ENCODE results near the gene METAP1.
"Not testable (repeated sequence)": the region's sequence is repeated elsewhere in the genome, so short reads cannot be mapped to it uniquely, and the experiment has no call there.

METAP1 gene

DNA sequence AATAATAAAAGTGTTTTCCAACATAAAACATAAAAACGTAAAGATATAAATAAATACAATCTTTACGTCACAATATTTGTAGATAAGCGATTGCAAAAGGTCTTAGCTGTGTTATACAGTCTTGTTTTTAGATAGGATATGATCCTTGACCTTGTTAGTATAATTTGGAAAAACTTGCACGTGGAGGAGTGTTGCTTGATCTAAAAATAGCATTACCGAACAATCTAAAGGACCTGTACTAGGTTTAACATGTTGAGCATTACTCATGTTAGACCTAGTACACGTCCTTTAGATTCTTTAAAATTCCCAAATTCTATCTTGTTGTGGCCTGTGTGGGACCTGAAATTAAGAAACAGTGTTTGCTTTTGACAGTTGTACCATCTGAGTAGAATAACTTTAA lies 1.6 kb downstream of the METAP1 start:
- no peak for DNase-seq

DNA sequence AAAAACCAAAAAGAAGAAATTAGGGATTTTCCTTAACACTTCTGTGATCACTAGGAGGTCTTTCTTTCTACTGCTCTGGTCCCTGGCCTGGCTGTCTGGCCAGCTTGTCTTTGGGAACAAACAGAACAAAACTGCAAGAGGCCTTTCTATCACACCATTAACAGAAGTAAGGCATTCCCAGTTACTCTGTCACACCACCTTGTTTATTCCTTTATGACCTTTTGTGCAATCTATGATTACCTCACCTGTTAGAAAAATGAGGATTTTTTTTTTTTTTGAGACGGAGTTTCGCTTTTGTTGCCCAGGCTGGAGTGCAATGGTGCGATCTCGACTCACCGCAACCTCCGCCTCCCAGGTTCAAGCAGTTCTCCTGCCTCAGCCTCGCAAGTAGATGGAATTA lies 3.0 kb downstream of the METAP1 start:
- no peak for DNase-seq

DNA sequence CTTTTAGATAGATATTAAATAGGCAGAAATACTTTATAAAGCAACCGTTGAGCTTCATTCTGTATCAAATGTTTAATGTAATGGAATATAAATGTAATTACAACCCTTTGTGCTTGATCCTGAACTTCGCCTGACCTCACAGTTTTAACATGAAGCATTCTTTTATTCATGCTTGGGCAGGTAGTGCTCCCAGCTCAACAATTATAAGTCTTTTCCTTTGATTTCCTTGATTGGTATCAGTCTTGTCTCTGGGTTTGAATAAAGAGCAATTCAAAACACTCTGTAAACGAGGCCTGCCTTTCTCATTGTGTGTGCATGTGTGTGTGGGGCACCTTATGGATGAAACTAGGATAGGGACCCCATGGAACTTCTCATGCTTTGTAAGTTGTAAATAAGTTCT lies 6.8 kb downstream of the METAP1 start:
- no peak for DNase-seq

DNA sequence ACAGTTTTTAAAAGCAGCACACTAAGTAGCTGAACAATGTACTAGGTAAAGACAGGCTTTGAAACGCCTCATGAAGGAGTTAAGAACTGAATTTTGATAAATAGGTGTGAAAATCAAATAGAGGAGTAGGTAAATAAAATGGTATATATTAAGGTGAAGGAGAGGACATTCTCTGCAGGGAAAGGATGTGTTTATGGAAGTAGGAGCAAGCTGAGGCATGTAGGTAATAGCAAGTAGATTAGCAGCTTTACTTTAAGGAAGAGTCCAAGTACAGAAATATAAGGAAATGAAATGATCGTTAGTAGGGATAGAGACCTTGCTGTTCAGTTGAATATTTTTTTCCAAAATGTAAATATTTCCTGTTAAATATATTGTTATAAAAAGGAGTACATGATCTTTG lies 12.5 kb downstream of the METAP1 start:
- DNase-seq = no peak

DNA sequence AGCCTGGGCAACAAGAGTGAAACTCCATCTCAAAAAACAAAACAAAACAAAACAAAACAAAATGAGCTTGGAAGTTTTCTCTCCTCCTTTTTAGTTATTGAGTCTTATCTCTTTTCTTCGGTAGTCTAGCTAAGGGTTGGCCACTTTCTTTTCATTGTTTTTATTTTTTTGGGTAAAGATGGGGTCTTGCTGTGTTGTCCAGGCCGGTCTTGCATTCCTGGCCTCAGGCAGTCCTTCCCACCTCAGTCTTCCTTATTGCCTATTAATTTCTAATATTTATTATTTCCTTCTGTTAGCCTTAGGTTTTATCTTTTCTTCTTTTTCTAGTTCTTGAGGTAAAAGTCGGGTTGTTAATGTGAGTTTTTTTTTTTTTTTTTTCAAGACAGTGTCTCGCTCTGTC lies 16.4 kb downstream of the METAP1 start:
- no peak for DNase-seq

DNA sequence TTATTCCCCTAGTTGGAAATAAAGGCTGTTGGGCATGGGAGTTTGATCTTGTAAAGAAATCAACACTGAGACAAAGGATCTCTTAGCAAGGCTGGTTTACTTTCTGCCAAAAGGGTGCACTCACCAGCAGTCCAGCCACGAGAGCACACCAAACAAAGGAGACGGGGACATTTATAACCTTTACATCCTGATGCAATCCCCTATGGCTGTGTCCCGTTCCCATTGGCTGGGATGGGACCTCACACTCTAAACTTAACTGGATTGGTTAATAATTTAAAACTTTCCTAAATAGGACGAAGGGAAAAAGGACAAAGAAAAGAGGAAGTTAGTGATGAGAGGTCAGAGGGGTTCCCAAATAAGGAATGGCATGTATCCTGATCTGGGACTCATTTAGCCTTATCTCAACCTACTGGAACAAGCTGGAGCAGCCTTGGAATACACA lies 17.9 kb downstream of the METAP1 start:
- no peak for DNase-seq

DNA sequence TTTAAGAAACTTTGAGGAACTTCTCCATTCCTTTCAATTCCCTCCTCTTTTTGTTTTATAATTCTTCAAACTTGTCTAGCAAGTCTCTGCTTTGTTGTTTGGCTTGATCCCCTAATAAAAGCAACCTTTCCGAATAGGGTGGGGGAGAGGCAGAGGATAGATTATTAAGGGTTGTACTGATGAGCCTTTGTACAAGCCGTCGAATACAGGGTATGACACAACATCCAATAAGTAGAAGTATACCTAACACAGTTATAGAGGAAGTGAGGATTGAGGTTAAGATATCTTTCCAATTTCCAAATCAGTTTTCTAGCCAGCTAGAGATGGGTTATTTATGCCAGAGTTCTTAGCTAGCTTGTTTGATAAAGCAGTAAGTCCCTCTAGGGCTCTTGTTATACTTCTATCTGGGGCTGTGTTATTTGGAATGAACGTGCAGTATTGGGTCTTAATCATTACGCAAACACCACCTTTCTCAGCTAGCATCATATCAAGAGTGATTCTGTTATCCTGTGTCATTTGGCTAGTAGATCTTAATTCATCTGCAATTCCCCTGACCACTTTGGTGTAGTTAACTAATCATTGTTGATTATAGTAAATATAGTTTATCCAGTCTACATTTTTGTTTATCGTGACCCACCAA lies 18.5 kb downstream of the METAP1 start:
- no peak for DNase-seq

DNA sequence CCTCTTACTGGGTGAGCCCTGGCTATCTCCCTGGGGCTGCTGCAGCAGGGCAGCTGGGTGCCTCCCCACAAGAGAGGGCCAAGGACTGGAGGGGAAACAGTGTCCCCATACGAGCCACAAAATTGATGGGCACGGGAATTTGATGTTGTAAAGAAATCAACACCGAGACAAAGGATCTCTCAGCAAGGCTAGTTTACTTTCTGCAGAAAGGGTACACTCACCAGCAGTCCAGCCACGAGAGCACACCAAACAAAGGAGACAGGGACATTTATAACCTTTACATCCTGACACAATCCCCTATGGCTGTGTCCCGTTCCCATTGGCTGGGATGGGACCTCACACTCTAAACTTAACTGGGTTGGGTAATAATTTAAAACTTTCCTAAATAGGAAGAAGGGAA lies 25.9 kb downstream of the METAP1 start:
- DNase-seq = no peak

DNA sequence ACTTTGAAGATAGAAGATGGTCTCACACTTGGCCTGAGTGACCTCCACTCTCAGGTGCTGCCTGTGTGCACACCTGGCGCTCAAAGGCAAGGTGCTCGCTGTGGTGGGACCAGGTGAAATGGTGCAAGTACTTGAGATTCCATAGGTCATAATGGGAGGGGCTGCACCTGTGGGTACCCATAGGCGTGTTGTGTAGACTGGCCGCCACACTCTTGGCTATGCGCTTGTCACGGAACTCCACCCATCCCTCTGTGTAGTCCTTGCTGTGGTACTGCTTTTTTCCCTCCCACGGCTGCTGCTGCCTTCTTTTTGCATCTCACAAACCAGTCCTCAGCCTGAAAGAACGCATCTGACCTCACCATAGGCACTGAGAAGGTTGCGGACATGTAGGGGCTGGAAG lies 27.0 kb downstream of the METAP1 start:
- DNase-seq = no peak

DNA sequence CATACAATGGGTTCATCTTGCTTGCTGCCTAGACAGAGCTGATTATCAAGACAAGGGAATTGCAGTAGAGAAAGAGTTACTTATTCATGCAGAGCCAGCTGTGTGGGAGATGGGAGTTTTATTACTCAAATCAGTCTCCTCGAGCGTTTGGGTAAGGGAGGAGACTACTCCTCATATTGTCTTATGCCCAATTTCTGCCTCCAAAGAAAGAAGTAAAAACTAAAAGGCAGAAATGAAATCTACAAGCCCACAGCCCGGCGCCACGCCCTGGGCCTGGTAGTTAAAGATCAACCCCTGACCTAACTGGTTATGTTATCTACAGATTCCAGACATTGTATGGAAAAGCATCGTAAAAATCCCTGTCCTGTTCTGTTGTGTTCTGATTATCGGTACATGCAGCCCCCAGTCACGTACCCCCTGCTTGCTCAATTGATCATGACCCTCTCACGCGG lies 28.3 kb downstream of the METAP1 start:
- not testable (repeated sequence) for DNase-seq

DNA sequence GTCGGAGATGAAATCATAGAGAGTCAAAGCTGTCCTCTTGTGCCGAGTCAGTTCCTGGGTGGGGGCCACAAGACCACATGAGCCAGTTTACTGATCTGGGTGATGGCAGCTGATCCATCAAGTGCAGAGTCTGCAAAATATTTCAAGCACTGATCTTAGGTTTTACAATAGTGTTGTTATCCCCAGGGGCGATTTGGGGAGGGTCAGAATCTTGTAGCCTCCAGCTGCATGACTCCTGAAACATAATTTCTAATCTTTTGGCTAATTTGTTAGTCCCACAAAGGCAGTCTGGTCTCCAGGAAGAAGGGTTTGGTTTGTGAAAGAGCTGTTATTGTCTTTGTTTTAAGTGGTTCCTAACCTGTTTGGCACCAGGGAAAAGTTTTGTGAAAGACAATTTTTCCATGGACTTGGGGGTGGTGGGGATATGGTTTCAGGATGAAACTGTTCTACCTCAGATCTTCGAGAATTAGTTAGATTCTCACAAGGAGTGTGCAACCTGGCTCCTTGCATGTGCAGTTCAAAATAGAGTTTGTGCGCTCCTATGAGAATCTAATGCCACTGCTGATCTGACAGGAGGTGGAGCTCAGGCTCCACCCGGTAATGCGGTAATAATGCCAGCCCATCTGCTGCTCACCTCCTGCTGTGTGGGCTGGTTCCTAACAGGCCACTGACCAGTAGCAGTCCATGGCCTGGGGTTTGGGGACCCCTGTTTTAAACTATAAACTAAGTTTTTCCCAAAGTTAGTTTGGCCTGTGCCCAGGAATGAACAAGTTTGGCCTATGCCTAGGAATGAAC lies 29.2 kb downstream of the METAP1 start:
- no peak for DNase-seq

DNA sequence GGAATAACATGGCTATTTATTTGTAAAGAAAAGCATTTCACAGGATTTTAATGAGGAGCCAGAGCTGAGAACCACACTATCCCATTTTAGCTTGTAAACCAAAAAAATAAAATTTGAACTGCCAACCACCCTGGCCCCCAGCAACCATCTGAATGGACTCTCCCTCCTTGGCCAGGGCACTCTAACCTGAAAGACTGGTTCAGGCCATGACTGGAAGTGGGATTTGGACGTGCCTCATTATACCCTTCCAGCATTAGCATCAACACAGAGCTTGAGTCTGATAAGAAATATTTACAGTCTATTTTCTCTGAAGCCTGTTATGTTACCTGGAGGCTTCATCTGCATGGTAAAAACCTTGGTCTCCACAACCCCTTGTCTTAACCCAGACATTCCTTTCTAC lies 30.0 kb downstream of the METAP1 start:
- no peak for DNase-seq

DNA sequence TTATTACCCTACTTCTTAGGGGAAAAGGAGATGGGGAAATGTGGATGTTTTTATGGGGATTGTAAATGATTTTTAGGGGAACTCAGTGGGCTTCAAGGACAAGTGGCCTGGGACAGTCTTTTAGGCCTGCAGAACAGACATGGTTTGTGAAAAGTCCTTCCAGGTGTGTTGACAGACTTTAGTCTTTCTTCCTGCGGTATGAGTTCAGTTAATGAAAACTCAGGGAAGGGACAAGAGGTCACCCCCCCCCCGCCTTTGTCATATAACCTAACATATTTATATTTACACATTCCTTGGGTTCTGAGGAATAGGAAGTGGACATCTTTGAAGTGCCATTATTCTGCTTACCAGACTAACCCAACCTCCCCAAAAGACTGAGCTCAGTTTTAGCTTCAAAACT lies 31.8 kb downstream of the METAP1 start:
- no peak for DNase-seq

DNA sequence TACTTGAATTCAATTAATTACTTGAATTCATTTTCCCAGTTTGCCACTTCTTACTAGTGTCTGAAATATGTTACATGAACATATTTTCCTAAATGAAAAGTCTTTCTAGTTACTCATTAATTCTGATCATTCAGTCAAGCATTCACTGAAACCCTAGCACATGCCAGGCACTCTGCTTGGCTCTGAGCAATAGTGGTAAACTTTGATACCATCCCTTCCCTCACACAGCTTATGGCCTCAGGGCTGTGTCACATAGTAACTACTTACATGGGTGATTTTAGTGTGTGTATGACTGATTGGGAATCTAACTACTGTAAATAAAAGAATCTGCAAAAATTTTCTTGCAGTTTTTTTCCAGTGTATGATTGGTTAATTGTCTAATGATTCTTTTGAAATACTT lies 32.7 kb downstream of the METAP1 start:
- DNase-seq = no peak

DNA sequence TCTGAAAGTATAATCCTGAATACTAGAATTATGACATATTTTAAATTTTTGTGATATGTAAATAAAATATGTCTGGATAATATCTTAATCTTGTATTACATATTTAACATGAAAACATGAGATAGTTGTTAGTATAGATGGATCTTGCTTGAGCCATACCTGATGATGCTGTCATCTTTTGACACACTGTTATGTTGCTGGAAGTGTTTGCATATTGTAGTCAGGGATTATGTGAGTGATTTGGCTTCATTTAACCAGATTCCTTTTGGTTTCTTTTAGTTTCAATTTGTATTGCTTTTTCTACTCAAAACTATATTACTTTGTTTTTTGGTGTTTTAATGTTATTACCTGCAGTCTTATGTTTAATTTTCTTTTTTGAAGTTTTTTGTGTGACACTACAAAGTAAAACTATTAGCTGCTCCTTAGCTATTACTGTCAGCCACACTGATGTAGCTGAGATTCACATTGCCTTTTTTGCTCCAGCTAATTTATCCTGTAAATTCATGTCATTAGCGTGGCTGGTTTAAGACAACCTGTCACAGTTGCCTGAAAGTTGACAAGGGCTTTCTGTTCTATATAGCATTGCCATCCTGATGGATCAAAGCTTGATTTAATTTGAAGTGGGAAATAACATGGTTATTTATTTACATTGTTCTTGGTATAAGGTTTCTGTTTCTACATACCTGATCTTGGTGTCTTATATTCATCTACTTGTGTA lies 33.7 kb downstream of the METAP1 start:
- DNase-seq = no peak

DNA sequence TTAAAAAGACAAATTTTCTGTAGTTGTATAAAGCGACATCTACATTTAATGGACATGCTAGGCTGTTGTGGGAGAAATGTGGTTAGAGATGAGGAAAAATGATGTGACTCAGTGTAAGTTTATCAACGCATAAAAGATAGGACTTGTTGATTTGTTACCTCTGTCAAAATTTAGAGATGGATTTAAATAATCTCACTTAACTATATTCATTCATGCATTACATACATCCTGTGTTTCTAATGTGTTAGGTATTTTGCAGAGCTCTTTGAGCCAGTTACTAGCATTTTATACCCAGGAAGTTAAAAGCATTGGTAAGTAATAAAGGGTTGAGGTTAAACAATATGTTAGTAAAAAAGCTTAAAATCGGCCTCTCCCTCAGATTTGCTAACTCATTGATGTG lies 34.3 kb downstream of the METAP1 start:
- no peak for DNase-seq

DNA sequence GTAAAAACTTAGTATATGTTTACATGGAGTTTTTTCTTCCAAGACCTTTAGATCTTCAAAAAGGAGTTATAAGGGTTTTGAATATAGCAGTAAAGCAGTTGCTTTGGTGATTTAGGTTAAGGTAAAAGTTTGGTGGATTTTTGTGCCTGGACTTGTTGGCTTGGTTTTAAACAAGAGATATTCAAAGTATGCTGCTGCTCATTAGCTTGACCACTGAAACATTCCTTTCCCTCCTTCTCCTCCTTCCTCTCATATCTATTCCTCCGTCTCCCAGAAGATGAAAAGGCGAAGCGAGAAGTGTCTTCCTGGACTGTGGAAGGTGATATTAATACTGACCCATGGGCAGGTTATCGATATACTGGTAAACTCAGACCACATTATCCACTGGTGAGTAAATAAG lies 38.4 kb downstream of the METAP1 start:
- DNase-seq = no peak

DNA sequence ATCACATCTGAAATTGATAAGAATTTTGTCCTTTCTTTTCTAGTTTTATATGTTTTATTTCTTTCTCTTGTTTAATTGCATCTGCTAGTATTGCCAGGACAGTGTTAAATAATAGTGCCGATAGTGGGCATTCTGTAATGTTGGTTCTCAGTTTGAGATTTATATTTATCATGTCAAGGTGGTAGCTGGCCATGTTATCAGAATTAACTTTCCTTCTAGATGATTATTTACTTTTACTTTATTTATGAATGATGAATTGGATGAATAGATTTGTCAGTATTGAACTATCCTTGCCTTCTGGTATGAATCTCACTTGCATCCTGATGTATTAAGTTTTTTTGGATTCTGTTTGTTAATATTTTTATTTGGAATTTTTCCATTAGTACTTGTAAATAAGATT lies 42.7 kb downstream of the METAP1 start:
- no peak for DNase-seq

DNA sequence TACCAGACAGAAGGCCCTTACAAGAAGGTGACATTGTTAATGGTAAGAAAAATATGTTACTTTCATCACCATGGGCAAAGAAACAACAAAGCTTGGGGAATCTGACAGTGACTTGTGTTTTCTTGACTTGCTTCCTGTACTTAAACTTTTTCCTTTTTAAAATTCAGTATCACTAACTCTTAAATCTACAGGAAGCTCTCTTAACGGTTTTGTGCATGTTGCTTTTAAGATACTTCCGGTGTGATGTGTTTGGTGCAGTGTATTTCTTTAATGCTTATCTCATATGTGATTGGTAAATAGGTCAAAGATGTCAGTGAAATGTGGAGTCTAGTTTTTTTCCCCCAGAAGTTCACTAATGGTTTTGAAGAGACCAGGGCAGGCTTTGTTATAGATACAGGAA lies 47.8 kb downstream of the METAP1 start:
- no peak for DNase-seq

DNA sequence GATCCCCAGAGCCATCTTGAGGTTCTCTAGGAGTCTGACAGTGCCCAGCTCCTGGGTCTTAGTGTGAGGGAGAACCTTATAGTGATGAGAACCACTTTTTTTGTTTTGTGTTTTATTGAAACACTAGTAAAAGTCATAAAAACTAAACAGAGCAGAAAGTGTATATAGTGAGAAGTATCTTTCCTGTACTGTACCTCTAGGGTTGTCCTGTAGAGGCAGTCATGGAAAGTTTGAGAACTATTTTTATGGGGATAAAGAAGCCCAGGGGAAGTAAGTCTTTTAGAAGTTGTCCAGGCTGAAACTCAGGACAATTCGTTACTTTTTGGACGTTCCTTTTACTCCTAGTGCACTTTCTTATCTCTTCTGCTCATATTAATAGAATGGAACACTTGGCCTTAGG lies 52.2 kb downstream of the METAP1 start:
- DNase-seq = no peak

DNA sequence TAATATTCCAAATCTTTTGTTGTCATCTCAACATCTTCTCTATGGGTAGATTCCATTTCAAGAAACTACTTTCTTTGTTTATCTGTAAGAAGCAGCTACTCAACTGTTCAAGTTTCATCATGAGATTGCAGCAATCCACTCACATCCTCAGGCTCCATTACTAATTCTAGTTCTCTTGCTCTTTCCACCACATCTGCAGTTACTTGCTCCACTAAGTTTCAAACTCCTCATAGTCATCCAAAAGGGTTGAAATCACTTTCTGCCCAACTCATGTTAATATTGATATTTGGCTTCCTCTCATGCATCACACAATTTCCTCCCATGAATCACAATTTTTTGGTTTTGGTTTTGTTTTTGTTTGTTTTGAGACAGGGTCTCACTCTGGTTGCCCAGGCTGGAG lies 57.4 kb downstream of the METAP1 start:
- no peak for DNase-seq

DNA sequence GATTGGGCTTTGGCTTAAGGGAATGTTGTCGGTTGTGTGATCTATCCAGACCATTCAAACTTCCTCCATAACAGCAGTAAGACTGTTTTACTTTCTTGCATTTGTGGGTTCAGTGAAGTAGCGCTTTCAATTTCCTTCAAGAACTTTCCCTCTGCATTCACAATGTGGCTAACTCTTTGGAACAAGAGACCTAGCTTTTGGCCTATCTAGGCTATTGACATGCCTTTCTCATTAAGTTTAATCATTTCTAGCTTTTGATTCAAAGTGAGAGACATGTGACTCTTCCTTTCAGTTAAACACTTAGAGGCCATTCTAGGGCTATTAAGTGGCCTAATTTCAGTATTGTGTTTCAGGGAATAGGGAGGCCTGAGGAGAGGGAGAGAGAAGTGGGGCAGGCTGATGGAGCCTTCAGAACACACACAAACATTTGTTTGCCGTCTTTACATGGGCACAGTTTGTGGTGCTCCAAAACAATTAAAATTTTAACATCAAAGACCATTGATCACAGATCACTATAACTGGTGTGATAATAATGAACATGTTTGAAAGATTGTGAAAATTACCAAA lies 59.0 kb downstream of the METAP1 start:
- no peak for DNase-seq

DNA sequence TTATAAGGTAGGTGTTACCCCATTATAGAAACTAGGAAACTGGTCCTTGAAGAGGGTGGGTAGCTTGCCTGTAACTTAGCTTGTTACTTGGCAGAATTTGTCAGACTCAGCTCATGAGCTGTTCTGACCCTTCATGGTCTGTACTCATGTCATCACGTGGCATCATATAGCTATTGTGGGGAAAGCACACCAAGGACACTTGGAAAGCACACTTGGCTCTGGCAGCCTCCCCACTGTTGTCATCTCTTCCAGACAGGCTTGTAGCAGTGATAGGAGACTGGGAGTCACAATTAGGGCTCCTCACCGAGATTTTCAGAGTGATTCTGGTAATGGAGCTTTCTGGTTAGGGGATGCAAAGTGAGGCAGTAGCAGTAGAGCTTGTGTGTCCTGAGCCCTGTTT lies 62.7 kb downstream of the METAP1 start:
- DNase-seq = no peak

DNA sequence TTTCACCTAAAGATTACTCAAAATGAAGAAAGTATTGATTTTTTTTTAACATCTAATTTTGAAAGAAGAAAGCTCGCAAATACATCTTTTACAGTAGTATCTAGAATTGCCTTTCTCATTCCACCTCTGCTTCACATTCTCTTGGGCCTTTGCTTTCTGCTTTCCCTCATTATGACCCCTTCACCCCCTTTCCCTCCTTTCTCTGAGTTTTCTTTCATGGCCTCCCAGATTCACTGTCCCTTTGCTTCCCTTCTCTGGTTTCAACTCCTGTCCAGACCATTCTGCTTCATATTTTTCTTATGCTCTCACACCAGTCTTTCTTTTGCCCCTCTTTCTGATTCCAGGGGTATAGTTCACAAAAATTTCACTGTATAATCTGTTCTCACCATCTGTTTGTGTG lies 64.0 kb downstream of the METAP1 start:
- DNase-seq = no peak

Measured in suppressor macrophage (primary cell).